GM23338 (cell line): Measurements from ENCODE around the gene FIG4. TPM values are rescaled to one million over a fixed set of nuclear protein-coding genes. Genes with fewer than 3 reads are reported as not detected.

Source experiments
- ATAC-seq: fragments of 200-7000 bp; cut with Tn5 transposase; 3 replicates; pipeline ENCODE4 v1.9.1; 2020
- DNase-seq: peaks from one replicate; pipeline ENCODE4 v3.0.0-alpha.2; 2015; ENCODE audit warnings: low spot score
- H2AFZ ChIP-seq: fragments of 200-600 bp; sonication (generic); 2 replicates; pipeline ENCODE4 v1.8.0; 2016; ENCODE audit warnings: antibody characterized with exemption, mild to moderate bottlenecking, moderate library complexity
- H3F3A ChIP-seq: fragments of 200-600 bp; sonication (generic); replicated peaks from 2 replicates; pipeline ENCODE4 v1.8.0; 2017; ENCODE audit warnings: antibody characterized with exemption, mixed run types, low read depth
- H3K27ac ChIP-seq: fragments of 200-600 bp; sonication (generic); 2 replicates; pipeline ENCODE4 v1.6.1; 2016; ENCODE audit warnings: low read depth
- H3K27me3 ChIP-seq: fragments of 200-600 bp; sonication (generic); 2 replicates; pipeline ENCODE4 v1.8.0; 2016; ENCODE audit warnings: mild to moderate bottlenecking, mixed run types, moderate library complexity; ENCODE audit not compliant: insufficient read depth
- H3K36me3 ChIP-seq: fragments of 200-600 bp; sonication (generic); 2 replicates; pipeline ENCODE4 v1.8.0; 2016; ENCODE audit warnings: mild to moderate bottlenecking; ENCODE audit not compliant: insufficient read depth
- H3K4me1 ChIP-seq: fragments of 200-600 bp; sonication (generic); 2 replicates; pipeline ENCODE4 v1.8.0; 2016; ENCODE audit warnings: mild to moderate bottlenecking, moderate library complexity; ENCODE audit not compliant: insufficient read depth
- H3K4me2 ChIP-seq: fragments of 200-600 bp; sonication (generic); 2 replicates; pipeline ENCODE4 v1.7.1; 2017; ENCODE audit warnings: mixed run types
- H3K4me3 ChIP-seq: fragments of 200-600 bp; sonication (generic); 2 replicates; pipeline ENCODE4 v1.6.1; 2016; ENCODE audit warnings: mixed run types
- H3K79me2 ChIP-seq: fragments of 200-600 bp; sonication (generic); replicated peaks from 2 replicates; pipeline ENCODE4 v1.8.0; 2017; ENCODE audit warnings: mild to moderate bottlenecking; ENCODE audit not compliant: insufficient read depth
- H3K9me2 ChIP-seq: fragments of 200-600 bp; sonication (generic); 2 replicates; pipeline ENCODE4 v1.8.0; 2017; ENCODE audit not compliant: insufficient read depth
- H4K20me1 ChIP-seq: fragments of 200-600 bp; sonication (generic); replicated peaks from 2 replicates; pipeline ENCODE4 v1.8.0; 2017; ENCODE audit warnings: mild to moderate bottlenecking; ENCODE audit not compliant: insufficient read depth
- H3K27ac Mint-ChIP-seq: 2 replicates; pipeline ENCODE4 v1.8.0; 2020; ENCODE audit warnings: inconsistent platforms, mild to moderate bottlenecking, moderate library complexity, mixed read lengths
- H3K27me3 Mint-ChIP-seq: 3 replicates; pipeline ENCODE4 v1.8.0; 2022; ENCODE audit warnings: low read depth, mild to moderate bottlenecking, moderate library complexity, mixed read lengths, inconsistent platforms; ENCODE audit not compliant: insufficient read depth, poor library complexity
- H3K36me3 Mint-ChIP-seq: 3 replicates; pipeline ENCODE4 v1.8.0; 2021; ENCODE audit warnings: low read depth, mild to moderate bottlenecking, inconsistent platforms, moderate library complexity, mixed read lengths
- H3K4me1 Mint-ChIP-seq: 3 replicates; pipeline ENCODE4 v1.8.0; 2020; ENCODE audit warnings: mild to moderate bottlenecking, inconsistent platforms, mixed read lengths
- H3K4me3 Mint-ChIP-seq: 3 replicates; pipeline ENCODE4 v1.8.0; 2021; ENCODE audit warnings: moderate library complexity, mild to moderate bottlenecking, inconsistent platforms, mixed read lengths
- H3K9me3 Mint-ChIP-seq: 3 replicates; pipeline ENCODE4 v1.8.0; 2020; ENCODE audit warnings: moderate library complexity, mild to moderate bottlenecking, inconsistent platforms, mixed read lengths
- CREB1 ChIP-seq: fragments of 250-450 bp; sonication (Bioruptor Pico); IDR thresholded peaks from 2 replicates; pipeline ENCODE4 v1.5.0; 2020; ENCODE audit warnings: low read depth, mild to moderate bottlenecking, moderate library complexity
- CTCF ChIP-seq, 2 experiments: fragments of 200-600 bp in 1 of 2; sonication (generic) in 1 of 2; conservative IDR thresholded peaks; 2 replicates each; pipeline versions ENCODE4 v1.5.1 to v1.6.1; 2016 to 2017; ENCODE audit warnings: antibody characterized with exemption in 2 of 2, low read depth in 2 of 2, mild to moderate bottlenecking in 2 of 2, moderate library complexity in 1 of 2
- ETS1 ChIP-seq: IDR thresholded peaks from 2 replicates; pipeline ENCODE4 v1.6.1; 2016; ENCODE audit warnings: antibody characterized with exemption
- EZH2 ChIP-seq: fragments of 200-600 bp; sonication (generic); IDR thresholded peaks from one replicate; pipeline ENCODE4 v1.8.0; 2017; ENCODE audit warnings: antibody characterized with exemption, mild to moderate bottlenecking, low read depth; ENCODE audit not compliant: unreplicated experiment
- EZH2phosphoT487 ChIP-seq: fragments of 200-600 bp; sonication (generic); IDR thresholded peaks from one replicate; pipeline ENCODE4 v1.8.1; 2018; ENCODE audit warnings: antibody characterized with exemption; ENCODE audit not compliant: unreplicated experiment
- JUNB ChIP-seq: IDR thresholded peaks from one replicate; pipeline ENCODE4 v1.6.1; 2016; ENCODE audit warnings: antibody characterized with exemption; ENCODE audit not compliant: unreplicated experiment
- NANOG ChIP-seq: IDR thresholded peaks from 2 replicates; pipeline ENCODE4 v1.6.1; 2016; ENCODE audit warnings: antibody characterized with exemption, borderline replicate concordance
- POLR2AphosphoS5 ChIP-seq: IDR thresholded peaks from 2 replicates; pipeline ENCODE4 v1.6.1; 2016; ENCODE audit warnings: antibody characterized with exemption, low read depth
- REST ChIP-seq: IDR thresholded peaks from one replicate; pipeline ENCODE4 v1.6.1; 2018; ENCODE audit warnings: antibody characterized with exemption; ENCODE audit not compliant: unreplicated experiment
- STAT1 ChIP-seq: IDR thresholded peaks from one replicate; pipeline ENCODE4 v1.6.1; 2016; ENCODE audit warnings: antibody characterized with exemption; ENCODE audit not compliant: unreplicated experiment
- ZNF114 ChIP-seq: fragments of 250-450 bp; sonication (Bioruptor Pico); IDR thresholded peaks from 2 replicates; pipeline ENCODE4 v1.5.0; 2020; ENCODE audit warnings: mild to moderate bottlenecking, moderate library complexity
- ZNF331 ChIP-seq: fragments of 250-450 bp; sonication (Bioruptor Pico); IDR thresholded peaks from 2 replicates; pipeline ENCODE4 v1.5.0; 2020; ENCODE audit warnings: low read depth, mild to moderate bottlenecking, moderate library complexity
- ZNF462 ChIP-seq: fragments of 250-450 bp; sonication (Bioruptor Pico); IDR thresholded peaks from 2 replicates; pipeline ENCODE4 v1.5.0; 2020; ENCODE audit warnings: mild to moderate bottlenecking, moderate library complexity
- polyA plus RNA-seq: library from polyadenylated mRNA; unstranded; fragments of >200 nt; fragmentation: Nextera tagmentation; extraction: Ambion mirVana; gene quantifications from 2 replicates; pipeline ENCODE4 v1.2.1, GENCODE V29; 2016
- total RNA-seq: library from RNA; depleted of rRNA; stranded (reverse); fragments of >200 nt; shearing (Covaris generic); gene quantifications from 2 replicates; pipeline ENCODE4 v1.2.3, GENCODE V29; 2014

FIG4 gene
- total and polyA plus RNA-seq, 2 experiments from 2014 or later, result 7.0 to 16.9 TPM

- no peaks in the 10 kb centered on the region for H3K27me3 ChIP-seq
- Mint-ChIP-seq H3K4me3 (no peak overlapping the region), H3K36me3 (peaks cover 19% of the 10 kb centered on the region), H3K27ac (no peak overlapping the region), H3K4me1 (peaks cover 44% of the 10 kb centered on the region), H3K27me3 (no peaks in the 10 kb centered on the region), H3K9me3 (no peaks in the 10 kb centered on the region)
- no peaks in the 10 kb centered on the region for H4K20me1 ChIP-seq
- ATAC-seq (no peak), DNase-seq (no peak)
- H3K9me2 ChIP-seq, result no peaks in the 10 kb centered on the region
- no peak overlapping the region for H2AFZ ChIP-seq
- no peaks in the 10 kb centered on the region for H3K79me2 ChIP-seq
- no peak overlapping the region for H3K4me3 ChIP-seq
- H3F3A ChIP-seq, result no peaks in the 10 kb centered on the region
- no peaks in the 10 kb centered on the region for H3K36me3 ChIP-seq
- H3K27ac ChIP-seq, result no peak overlapping the region
- peaks cover 30% of the 10 kb centered on the region for H3K4me1 ChIP-seq
- no peak for TF ChIP-seq STAT1
- TF ChIP-seq CTCF (conservative IDR thresholded peaks at IDR 0.05; ENCODE audit: low read depth in 2 of 2), result no peak
- TF ChIP-seq POLR2AphosphoS5, result no peak
- TF ChIP-seq JUNB, result no peak
- TF ChIP-seq ETS1, result no peak
- TF ChIP-seq ZNF331, result no peak
- no peak for TF ChIP-seq EZH2phosphoT487
- no peak for TF ChIP-seq CREB1 (CRISPR knock-in tag)
- no peak for TF ChIP-seq ZNF462 (CRISPR knock-in tag)
- no peak for TF ChIP-seq ZNF114 (CRISPR knock-in tag)
- no peak for TF ChIP-seq EZH2
- no peak for TF ChIP-seq NANOG
- TF ChIP-seq REST, result no peak
- no peak overlapping the region for H3K4me2 ChIP-seq
Observed at GRCh38 chr6:109738255-109738654, 47.2 kb downstream of the FIG4 start.
